Skeletal muscle satellite cell (primary cell): Measurements from ENCODE around the gene ATP1A4.

Source experiments
- H3K27me3 ChIP-seq: 2 replicates; pipeline ENCODE4 v1.7.0; 2013; ENCODE audit warnings: low read length; ENCODE audit not compliant: control insufficient read depth, insufficient read depth
- H3K36me3 ChIP-seq: 2 replicates; pipeline ENCODE4 v1.7.0; 2013; ENCODE audit warnings: mild to moderate bottlenecking, control low read depth, low read length; ENCODE audit not compliant: insufficient read depth
- H3K4me1 ChIP-seq: 2 replicates; pipeline ENCODE4 v1.7.0; 2013; ENCODE audit warnings: low read length; ENCODE audit not compliant: control insufficient read depth, insufficient read depth
- H3K4me2 ChIP-seq: 2 replicates; pipeline ENCODE4 v1.7.0; 2013; ENCODE audit warnings: mild to moderate bottlenecking, low read length
- H3K4me3 ChIP-seq: 2 replicates; pipeline ENCODE4 v1.7.0; 2013; ENCODE audit warnings: low read length
- H3K9ac ChIP-seq: 2 replicates; pipeline ENCODE4 v1.7.0; 2013; ENCODE audit warnings: mild to moderate bottlenecking, low read depth, low read length, moderate library complexity
- H3K9me3 ChIP-seq: replicated peaks from 2 replicates; pipeline ENCODE4 v1.7.0; 2013; ENCODE audit warnings: mild to moderate bottlenecking, control low read depth, low read length

ATP1A4 gene

DNA sequence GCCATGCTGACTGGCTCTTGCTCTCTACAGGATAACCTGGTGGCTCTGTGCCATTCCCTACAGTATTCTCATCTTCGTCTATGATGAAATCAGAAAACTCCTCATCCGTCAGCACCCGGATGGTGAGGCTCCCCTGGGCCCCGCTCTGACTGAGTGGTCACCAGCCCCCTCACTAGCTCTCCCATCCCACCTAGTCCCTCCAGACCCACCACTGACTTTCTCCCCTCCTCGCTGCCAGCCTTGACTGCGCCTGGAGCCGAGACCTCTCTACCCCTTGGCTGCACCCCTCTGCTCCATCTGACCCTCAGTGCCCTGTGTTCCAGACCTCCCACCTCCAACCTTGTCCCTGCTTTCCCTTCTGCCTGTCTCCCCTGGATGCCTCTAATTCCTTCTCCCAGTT is 34.8 kb downstream of the ATP1A4 start:
- no peaks in the 10 kb centered on the region for H3K9me3 ChIP-seq
- H3K27me3 ChIP-seq: peaks cover 27% of the 10 kb centered on the region
- no peaks in the 10 kb centered on the region for H3K4me1 ChIP-seq
- no peak overlapping the region for H3K9ac ChIP-seq
- H3K4me2 ChIP-seq: no peak overlapping the region
- no peaks in the 10 kb centered on the region for H3K36me3 ChIP-seq
- H3K4me3 ChIP-seq: no peak overlapping the region

GRCh38 chr1:160186729-160187128 is 35.3 kb downstream of the ATP1A4 start:
- no peaks in the 10 kb centered on the region for H3K4me1 ChIP-seq
- no peak overlapping the region for H3K4me2 ChIP-seq
- H3K9me3 ChIP-seq: no peaks in the 10 kb centered on the region
- no peak overlapping the region for H3K4me3 ChIP-seq
- H3K36me3 ChIP-seq: no peaks in the 10 kb centered on the region
- no peak overlapping the region for H3K9ac ChIP-seq
- H3K27me3 ChIP-seq: peaks cover 31% of the 10 kb centered on the region

DNA sequence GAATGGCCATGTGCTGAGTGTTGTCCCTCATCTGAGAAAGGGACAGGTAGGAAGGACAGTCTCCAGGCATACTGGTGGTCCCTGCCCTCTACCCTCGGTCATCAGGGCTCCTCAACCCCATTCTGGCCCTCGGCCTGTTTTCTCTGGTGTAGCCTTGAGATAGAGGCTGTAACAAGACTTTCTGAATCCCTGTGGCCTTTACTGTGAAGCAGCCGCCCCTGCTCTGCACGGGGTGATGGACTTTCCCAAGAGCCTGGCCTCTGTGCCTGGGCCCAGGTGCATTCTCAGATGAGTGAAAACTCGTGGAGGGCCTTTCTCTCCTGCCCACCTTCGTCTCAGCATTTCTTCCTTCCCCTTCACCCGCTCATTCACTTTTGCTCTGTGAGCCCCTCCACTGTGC is 36.0 kb downstream of the ATP1A4 start:
- no peaks in the 10 kb centered on the region for H3K9me3 ChIP-seq
- no peaks in the 10 kb centered on the region for H3K36me3 ChIP-seq
- no peak overlapping the region for H3K4me3 ChIP-seq
- H3K9ac ChIP-seq: no peak overlapping the region
- no peak overlapping the region for H3K4me2 ChIP-seq
- no peaks in the 10 kb centered on the region for H3K4me1 ChIP-seq
- H3K27me3 ChIP-seq: peaks cover 27% of the 10 kb centered on the region

- Histone ChIP-seq H3K4me1 (peaks cover 2% of the 10 kb centered on the region), H3K27me3 (peaks cover 27% of the 10 kb centered on the region)
Measured at GRCh38 chr1:160188341-160188740, 36.9 kb downstream of the ATP1A4 start.

DNA sequence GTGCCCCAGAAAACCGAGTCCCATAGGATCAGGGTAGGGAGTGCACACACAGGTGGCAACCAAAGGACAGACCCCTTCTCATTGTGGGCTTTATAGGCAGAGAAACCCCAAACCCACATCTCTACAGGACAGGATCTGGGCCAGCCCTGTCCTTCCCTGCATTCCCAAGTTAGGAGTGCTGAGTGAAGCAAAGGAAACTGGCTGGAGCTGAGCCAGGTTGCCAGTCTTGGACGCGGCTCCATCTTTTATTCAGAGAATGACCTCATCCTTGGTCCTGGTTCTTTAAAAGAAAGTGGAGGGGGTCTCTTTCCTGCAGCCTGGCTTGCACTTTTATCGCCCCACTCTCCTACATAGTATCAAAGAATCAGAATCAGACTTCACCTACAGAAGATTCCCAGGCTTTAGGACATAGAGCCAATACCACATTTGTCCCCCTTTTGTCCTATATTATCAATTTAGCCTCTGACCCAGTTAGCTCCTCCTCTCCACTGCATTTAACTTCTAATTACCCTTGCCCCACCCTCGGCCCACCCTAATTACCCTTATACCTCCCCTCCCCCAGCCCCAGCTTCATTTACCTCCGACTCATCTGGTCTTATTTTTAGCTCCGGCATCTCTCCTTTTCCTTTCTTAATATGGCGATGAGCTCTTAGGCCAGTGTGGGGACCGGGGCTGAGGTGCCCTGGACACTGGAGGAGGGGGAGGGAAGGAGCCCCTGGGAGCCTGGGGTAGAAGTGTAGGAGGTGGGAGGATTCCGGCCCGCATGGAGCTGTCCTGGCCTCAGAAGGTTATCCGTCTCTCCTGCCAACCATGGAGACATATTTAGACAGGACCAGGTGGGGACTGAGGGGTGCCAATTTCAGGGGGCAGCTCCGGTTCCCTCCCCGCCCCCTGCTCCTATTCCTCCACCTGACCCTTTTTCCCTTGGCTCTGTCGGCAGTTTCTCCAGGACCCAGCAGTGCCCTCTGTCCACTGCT is 38.5 kb downstream of the ATP1A4 start, which contains the start of gene CASQ1:
TSS of gene CASQ1 (plus strand) at position 927 of the 977 bp plus-strand sequence. CDS start 177 bp downstream, outside the sequence.
- Histone ChIP-seq H3K4me1 (peaks cover 6% of the 10 kb centered on the region), H3K27me3 (peaks cover 30% of the 10 kb centered on the region), H3K4me2 (no peak within 1 kb of the TSS), H3K9me3 (no peaks in the 10 kb centered on the region), H3K9ac (no peak within 1 kb of the TSS), H3K4me3 (no peak within 1 kb of the TSS), H3K36me3 (no peaks in the 10 kb centered on the region)

More at GRCh38 chr1:160188341-160188740, 36.9 kb downstream of the ATP1A4 start:
- Histone ChIP-seq H3K9me3 (no peaks in the 10 kb centered on the region), H3K36me3 (no peaks in the 10 kb centered on the region), H3K4me2 (no peak overlapping the region), H3K9ac (no peak overlapping the region), H3K4me3 (no peak overlapping the region)

DNA sequence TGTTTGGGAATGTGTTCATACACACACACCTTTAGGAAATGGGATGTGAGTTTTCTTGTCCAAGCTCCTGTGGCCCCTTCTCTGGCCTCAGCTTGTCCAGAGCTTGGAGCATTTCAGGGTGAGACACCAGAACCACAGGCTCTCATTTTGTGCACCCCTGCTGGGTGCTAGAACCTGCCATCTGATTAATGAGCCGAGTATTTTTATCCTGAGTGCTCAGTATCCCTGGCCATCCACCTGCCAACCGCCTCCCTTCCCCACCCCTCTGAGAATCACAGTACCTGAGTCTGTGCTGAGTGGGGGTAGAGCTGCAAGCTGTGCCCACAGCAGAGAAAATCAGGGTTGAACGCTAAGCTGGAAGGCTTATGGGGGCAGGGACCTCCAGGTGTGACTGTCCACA is 40.4 kb downstream of the ATP1A4 start:
- Histone ChIP-seq H3K4me3 (no peak overlapping the region), H3K4me1 (peaks cover 6% of the 10 kb centered on the region), H3K4me2 (no peak overlapping the region), H3K9me3 (no peaks in the 10 kb centered on the region), H3K27me3 (peaks cover 31% of the 10 kb centered on the region), H3K36me3 (no peaks in the 10 kb centered on the region), H3K9ac (no peak overlapping the region)

DNA sequence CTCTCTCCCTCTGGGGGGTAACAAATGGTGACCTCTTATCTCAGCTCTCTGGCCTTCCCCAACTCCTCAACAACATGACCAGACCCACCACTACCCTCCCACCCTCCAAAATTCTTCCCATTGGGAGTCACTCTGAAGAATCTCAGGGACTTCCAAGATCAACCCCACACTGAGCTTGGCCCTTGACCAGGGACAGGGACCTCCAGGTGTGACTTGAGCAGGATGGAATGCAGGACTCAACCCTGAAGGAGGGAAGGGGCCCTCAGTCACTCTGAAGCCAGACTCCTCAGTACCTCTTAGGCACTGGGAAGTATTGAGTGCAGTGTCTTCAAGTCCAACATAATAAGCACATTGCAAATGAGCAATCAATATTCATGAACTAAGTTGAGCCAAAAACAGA is 40.8 kb downstream of the ATP1A4 start:
- no peak overlapping the region for H3K9ac ChIP-seq
- no peaks in the 10 kb centered on the region for H3K9me3 ChIP-seq
- H3K4me1 ChIP-seq: peaks cover 6% of the 10 kb centered on the region
- H3K36me3 ChIP-seq: no peaks in the 10 kb centered on the region
- H3K4me2 ChIP-seq: no peak overlapping the region
- H3K27me3 ChIP-seq: peaks cover 26% of the 10 kb centered on the region
- H3K4me3 ChIP-seq: no peak overlapping the region

DNA sequence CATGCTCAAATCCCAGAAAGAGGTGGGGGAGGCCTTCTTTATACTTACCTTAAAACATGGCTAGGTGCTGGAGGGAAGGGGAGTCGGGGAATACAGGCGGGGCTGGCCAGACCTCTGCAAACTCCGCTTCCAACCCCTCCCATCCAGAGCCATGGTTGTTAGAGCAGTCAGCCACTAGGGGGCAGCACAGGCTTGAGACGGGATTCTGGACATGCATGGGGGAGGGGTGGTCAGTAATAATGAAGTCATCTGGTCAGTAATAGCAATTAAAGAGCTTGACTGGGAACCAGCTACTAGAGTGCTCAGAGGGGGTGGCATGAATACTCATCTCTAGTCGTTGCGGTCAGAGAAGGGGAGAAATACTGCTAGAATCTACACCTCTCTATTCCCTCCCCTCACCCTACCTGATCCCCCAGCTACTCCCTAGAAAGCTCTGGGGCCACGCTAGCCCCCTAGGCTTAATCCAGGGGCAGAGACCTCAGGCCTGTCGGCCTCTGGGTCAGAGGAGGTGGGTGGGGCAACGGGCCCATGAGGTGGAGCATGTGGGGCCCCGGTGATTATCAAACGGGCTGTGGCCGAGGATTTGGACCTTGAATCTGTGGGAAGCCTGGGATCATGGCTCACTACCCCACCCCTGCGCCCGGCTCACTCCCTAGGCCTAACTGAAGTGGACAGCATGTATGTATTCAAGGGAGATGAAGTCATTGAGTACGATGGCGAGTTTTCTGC is 41.9 kb downstream of the ATP1A4 start:
- H3K27me3 ChIP-seq: peaks cover 25% of the 10 kb centered on the region
- peaks cover 6% of the 10 kb centered on the region for H3K4me1 ChIP-seq

GRCh38 chr1:160193832-160194736 is 42.7 kb downstream of the ATP1A4 start:
- H3K27me3 ChIP-seq: peaks cover 19% of the 10 kb centered on the region
- no peak overlapping the region for H3K4me2 ChIP-seq
- no peak overlapping the region for H3K9ac ChIP-seq

More for the DNA sequence above, 41.9 kb downstream of the ATP1A4 start:
- Histone ChIP-seq H3K9me3 (no peaks in the 10 kb centered on the region), H3K4me3 (no peak overlapping the region), H3K9ac (no peak overlapping the region), H3K36me3 (no peaks in the 10 kb centered on the region), H3K4me2 (peak overlapping the region; percentile 46)

DNA sequence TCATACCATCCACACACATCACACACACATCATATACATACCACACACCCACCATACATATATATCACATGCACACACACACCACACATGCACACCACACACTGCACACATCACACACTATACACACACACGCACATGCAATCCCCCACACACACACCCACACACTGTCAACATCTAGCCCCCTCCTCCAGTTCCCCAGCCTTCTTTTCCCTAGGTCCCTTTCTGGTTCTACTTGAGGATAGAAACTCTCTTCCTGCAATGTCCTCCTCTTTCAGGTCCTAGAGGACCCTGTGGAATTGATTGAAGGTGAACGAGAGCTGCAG is 43.3 kb downstream of the ATP1A4 start:
- H3K4me2 ChIP-seq: no peak overlapping the region
- peaks cover 18% of the 10 kb centered on the region for H3K27me3 ChIP-seq
- H3K9ac ChIP-seq: no peak overlapping the region
- H3K36me3 ChIP-seq: no peaks in the 10 kb centered on the region
- H3K9me3 ChIP-seq: no peaks in the 10 kb centered on the region
- H3K4me1 ChIP-seq: peaks cover 6% of the 10 kb centered on the region
- no peak overlapping the region for H3K4me3 ChIP-seq

More at GRCh38 chr1:160193832-160194736, 42.7 kb downstream of the ATP1A4 start:
- Histone ChIP-seq H3K36me3 (no peaks in the 10 kb centered on the region), H3K4me3 (no peak overlapping the region), H3K4me1 (peaks cover 6% of the 10 kb centered on the region), H3K9me3 (no peaks in the 10 kb centered on the region)

DNA sequence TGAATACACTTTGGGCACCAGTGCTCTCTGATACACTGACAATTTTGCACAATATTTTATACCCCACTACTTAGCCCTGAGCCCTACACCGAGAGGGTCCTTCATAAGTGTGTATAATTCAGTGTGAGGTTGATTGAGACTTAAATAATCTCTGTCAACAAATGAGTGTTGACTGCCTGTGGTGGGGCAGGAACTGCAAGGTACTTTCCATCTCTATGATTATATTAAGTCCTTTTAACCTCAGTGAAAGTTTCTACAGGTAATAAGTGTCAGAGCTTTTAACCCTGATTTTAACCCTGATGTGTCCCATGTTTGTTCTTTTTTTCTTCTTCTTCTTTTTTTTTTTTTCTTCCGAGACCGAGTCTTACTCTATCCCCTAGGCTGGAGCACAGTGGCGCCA is 44.7 kb downstream of the ATP1A4 start:
- no peaks in the 10 kb centered on the region for H3K36me3 ChIP-seq
- no peak overlapping the region for H3K4me3 ChIP-seq
- H3K9ac ChIP-seq: no peak overlapping the region
- H3K4me1 ChIP-seq: peaks cover 6% of the 10 kb centered on the region
- peaks cover 17% of the 10 kb centered on the region for H3K27me3 ChIP-seq
- no peak overlapping the region for H3K4me2 ChIP-seq
- no peaks in the 10 kb centered on the region for H3K9me3 ChIP-seq
